ENCODE results near the gene SPACDR.
A peak's percentile ranks its signal among the peaks of the same experiment; 100 is the strongest.
"Not testable (repeated sequence)": the region's sequence is repeated elsewhere in the genome, so short reads cannot be mapped to it uniquely, and the experiment has no call there.

SPACDR gene

GRCh38 chr7:100465299-100465698, 1.2 kb upstream of the SPACDR start:
- no peak for DNase-seq

GRCh38 chr7:100464791-100465190, 731 bp upstream of the SPACDR start:
- DNase-seq: no peak

GRCh38 chr7:100457033-100457432, 7.0 kb downstream of the SPACDR start:
- DNase-seq: no peak

DNA sequence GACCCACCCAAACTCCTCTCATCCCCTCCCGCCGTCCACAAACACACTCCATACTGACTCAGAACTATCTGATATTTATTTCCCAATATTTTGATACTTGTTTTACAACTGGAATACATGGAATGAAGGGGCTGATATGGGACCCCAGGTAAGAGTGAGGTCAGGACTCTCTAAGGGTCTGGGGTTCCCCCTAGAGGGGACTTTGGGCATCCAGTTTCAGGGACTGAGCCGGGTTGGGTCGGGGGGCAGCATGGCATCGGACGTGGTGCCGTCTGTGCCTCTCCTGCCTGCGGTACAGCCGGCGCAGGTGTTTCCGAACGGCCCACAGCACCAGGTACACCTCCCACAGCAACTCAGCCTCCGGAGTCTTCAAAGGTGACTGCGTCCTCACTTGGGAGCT, 7.5 kb downstream of the SPACDR start:
- no peak for DNase-seq

- no peak for DNase-seq
These were observed 8.9 kb downstream of the SPACDR start for GRCh38 chr7:100455206-100455605.

DNA sequence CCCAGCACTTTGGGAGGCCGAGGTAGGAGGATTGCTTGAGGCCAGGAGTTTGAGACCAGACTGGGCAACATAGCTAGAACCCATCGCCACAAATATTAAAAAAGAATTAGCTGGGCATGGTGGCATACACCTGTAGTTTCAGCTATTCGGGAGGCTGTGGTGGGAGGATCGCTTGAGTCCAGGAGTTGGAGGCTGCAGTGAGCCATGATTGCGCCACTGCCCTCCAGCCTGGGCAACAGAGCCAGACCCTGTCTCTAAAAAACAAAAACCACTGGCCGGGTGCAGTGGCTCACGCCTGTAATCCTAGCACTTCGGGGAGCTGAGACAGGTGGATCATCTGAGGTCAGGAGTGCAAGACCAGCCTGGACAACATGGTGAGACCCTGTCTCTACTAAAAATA, 10.2 kb downstream of the SPACDR start:
- not testable (repeated sequence) for DNase-seq

- no peak for DNase-seq
These were observed 11.5 kb downstream of the SPACDR start for GRCh38 chr7:100452513-100452912.

DNA sequence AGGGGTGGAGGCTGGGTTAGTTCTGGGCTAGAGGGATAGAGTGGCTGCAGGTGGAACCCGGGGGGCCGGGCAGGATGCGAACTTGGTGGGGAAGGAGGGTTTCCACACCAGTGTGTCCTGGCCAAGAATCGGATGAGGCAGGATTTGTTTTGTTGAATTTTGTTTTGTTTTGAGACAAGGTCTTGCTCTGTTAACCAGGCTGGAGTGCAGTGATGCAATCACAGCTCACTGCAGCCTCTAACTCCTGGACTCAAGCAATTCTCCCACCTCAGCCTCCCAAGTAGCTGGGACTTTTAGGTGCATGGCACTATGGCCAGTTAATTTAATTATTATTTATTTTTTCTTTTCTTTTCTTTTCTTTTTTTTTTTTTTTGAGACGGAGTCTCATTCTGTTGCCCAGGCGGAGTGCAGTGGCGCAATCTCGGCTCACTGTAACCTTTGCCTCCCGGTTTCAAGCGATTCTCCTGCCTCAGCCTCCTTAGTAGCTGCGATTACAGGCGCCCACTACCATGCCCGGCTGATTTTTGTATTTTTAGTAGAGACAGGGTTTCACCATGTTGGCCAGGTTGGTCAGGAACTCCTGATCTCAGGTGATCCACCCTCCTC, 14.8 kb downstream of the SPACDR start:
- no peak for DNase-seq

GRCh38 chr7:100447363-100447762, 16.7 kb downstream of the SPACDR start:
- DNase-seq: not testable (repeated sequence)

DNA sequence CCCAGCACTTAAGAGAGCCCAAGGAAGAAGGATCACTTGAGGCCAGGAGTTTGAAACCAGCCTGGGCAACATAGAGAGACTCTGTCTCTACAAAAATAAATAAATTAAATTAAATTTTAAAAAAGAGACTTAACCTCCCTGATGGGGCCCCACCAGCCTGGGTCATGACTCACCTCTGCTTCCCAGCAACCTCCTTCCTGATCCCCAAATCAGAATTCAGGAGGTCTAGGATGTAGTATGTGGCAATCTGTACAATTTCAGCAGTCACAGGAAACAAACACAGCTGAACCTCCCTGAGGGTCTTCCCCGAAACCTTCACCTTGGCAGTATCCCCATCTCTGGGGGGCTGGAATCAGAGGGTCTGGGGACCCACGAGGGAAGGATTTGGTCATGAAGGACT, 18.0 kb downstream of the SPACDR start:
- DNase-seq: no peak

DNA sequence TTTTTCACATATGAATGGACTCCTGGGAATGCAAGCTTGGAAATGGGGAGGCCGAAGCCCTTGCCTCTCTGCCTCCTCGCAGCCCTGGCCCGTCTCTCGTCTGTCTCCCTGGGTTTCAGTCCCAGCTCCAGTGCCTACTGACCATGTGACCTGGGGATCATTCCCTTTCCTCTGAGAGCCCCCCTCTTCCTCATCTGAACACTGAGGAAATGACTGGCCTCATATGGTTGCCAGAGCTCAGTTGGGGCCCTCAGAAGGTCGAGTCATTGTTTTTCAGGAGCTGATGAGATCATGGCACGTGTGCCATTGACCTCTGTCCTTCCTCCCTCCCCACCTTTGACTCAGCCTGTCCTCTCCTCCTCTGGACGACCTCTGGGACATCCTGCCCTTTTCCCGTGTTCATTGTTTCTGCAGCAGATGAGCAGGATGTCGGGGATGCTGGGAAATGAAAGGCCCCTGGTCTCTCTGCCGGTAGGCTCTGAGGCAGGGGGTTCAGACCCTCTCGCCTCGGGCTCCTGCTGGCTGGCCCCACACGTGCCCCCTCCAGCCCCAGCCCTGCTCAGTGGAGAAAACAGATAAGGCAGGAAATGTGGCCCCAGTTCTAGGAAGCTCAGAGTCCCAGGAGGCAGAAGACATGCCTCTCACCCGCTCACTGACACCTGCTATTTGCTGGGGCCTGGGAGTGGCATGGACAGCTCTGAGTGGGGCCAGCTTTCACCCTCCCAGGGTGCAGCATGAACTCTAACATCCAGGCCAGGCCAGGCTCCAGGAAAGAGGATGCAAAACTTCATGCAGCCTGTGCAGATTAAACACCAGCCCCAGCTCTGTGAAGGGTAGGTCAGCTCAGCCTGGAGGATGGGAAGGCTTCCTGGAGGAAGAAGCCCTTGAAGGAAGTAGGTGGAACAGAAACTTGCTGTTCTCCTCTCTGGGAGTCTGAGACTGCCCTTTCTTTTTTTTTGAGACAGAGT, 19.5 kb downstream of the SPACDR start:
- DNase-seq: no peak

DNA sequence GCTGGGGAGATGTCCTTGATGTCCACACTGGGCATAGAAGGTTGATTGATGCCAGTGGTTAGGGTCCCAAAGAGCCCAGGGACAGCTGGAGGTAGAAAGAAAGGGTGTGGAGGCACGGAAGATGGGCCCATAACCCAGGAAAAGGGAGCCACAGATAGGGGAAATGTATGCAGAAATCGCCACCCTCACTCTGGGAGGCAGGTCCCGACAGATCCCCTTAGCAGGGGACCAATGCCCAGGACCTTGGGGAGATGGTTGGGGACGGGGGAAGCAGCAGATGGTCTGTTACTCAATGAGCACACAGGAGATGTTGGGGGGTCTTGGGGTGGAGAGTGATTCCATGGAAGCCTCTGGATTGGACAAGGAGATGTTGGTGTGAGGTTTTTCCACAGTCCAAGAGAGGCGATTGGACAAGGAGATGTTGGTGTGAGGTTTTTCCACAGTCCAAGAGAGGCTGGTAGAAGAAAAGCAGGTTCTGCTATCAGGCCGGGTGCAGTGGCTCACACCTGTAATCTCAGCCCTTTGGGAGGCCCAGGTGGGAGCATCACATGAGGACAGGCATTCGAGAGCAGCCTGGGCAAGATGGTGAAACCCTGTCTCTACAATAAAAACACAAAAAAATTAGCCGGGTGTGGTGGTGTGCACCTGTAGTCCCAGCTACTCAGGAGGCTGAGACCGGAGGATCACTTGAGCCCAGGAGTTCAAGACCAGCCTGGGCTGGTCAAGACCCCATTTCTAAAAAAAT, 20.8 kb downstream of the SPACDR start:
- DNase-seq: no peak

DNA sequence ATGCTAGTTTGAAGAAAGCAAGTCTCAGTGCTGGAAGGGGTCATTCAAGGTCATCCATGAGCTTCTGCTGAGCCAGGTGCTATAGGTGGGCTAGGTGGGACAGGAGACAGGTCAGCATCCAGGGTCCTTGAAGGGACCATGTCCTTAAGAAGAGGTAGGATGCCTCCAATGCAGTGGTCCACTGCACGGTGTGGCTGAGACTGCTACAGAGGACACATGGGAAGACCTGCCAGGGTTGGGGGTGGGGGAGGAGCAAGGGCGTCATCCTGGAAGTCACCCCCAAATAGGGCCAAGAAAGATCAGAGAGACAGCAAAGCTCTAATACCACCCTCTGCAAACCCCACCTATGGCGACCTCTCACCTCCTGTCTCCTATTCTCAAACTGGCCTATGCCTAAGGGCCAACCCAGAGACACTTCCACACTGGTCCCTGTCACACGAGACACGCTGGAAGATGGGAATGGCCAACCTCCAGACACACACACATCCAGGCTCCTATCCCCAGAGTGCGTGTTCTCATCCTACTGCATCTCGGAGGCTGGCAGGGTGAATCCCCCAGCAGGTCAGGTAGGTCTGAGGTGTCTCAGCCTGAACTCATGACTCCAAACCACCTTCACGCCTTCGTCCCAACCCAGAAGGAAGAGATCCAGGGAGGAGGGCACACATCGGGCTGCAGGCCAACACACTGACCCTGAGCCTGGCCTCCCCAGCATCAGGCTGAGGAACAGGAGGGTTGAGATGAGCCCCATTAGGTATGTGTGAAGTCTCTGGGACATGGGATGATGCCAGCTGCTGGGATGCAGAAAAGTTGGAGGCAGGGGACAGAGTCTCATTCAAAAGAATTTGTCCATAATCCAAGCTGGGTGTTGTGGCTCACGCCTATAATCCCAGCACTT, 22.2 kb downstream of the SPACDR start:
- DNase-seq: no peak

DNA sequence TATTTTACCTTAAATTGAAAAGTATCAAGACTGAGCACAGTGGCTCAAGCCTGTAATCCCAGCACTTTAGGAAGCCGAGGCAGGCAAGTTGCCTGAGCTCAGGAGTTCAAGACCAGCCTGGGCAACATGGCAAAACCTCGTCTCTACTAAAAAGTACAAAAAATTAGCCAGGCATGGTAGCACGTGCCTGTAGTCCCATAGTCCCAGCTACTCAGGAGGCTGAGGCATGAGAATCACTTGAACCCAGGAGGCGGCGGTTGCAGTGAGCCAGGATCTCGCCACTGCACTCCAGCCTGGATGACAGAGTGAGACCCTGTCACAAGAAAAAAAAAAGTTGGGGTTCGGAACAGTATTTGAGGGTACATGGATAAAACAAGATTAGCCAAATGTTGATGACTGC, 24.8 kb downstream of the SPACDR start:
- DNase-seq: not testable (repeated sequence)

DNA sequence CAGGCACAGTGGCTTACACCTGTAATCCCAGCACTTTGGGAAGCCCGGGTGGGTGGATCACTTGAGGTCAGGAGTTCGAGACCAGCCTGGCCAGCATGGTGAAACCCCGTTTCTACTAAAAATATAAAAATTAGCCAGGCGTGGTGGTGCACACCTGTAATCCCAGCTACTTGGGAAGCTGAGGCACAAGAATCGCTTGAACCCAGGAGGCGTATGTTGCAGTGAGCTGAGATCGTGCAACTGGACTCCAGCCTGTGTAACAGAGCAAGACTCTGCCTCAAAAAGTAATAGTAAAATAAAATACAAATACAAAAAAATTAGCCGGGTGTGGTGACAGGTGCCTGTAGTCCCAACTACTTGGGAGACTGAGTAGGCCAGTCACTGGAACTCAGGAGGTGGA, 25.3 kb downstream of the SPACDR start:
- DNase-seq: not testable (repeated sequence)

GRCh38 chr7:100438172-100438571, 25.9 kb downstream of the SPACDR start:
- DNase-seq: no peak

- DNase-seq: no peak
These were observed 26.6 kb downstream of the SPACDR start for GRCh38 chr7:100437150-100438100.

DNA sequence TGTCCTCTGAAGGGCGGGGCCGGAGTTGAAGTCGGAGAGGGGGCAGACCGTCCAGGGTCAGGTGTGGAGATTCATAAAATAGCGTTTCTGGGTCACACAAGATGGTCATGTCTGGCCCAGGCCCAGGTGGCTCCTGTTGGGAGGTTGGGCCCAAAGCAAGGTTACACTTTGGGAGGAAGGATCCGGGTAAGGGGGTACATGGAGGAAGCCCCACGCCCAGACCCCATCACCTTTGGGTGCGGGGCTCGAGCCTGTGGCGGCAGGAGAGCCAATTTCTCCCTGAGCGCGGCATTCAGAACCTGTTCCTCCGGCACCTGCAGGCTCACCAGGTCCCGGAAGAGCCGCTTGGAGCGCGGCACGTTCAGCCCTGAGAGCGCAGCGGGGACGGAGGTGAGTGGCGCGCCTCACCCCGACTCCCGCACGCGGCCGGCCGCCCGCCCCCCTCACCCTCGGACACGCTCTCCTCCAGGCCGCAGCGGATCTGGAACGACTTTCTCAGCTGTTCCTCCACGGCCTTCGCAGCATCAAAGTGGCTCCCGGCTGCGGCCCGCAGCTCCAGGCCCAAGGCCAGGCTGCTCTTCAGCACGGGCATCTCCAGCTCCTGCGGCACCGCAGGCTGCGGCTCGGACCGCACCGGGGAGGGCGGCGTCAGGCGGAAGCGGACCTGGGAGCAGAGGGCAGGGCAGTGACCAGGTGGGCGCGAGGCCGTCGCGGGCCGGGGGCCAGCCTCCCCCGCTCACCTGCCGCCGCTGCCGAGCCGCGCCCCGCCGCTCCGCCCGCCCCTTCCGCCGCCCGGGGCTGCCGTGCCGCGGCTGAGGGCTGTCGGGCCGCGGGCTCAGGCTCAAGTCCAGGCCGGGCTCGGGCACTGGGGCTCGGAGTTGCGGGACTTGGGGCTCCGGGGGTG, 28.4 kb downstream of the SPACDR start:
- DNase-seq: peak; percentile 47

- DNase-seq: no peak
These were observed 29.5 kb downstream of the SPACDR start for GRCh38 chr7:100434297-100435144.

All from stimulated activated CD4-positive, alpha-beta T cell treated with anti-CD3 and anti-CD28 coated beads, Interleukin-12 subunit alpha, Interleukin-12 subunit beta, amount 100 ng/mL, for 4 hours (primary cell).